Adipocyte (in vitro differentiated cells): ENCODE data around the gene TRAPPC2.

ENCODE experiments used
- DNase-seq: peaks from one replicate; pipeline ENCODE4 v3.0.0-alpha.2; 2015; ENCODE audit warnings: low read depth
- H3K27me3 ChIP-seq: replicated peaks from 2 replicates; pipeline ENCODE4 v1.7.0; 2013; ENCODE audit warnings: mild to moderate bottlenecking, low read length, moderate library complexity; ENCODE audit not compliant: control insufficient read depth, insufficient read depth
- H3K36me3 ChIP-seq: 2 replicates; pipeline ENCODE4 v1.7.0; 2013; ENCODE audit warnings: low read length, mild to moderate bottlenecking, moderate library complexity; ENCODE audit not compliant: control insufficient read depth, insufficient read depth, severe bottlenecking
- H3K4me1 ChIP-seq: 2 replicates; pipeline ENCODE4 v1.7.0; 2013; ENCODE audit warnings: mild to moderate bottlenecking, low read length, moderate library complexity; ENCODE audit not compliant: control insufficient read depth, insufficient read depth
- H3K4me3 ChIP-seq: 2 replicates; pipeline ENCODE4 v1.7.0; 2013; ENCODE audit warnings: mild to moderate bottlenecking, low read length, moderate library complexity
- H3K9ac ChIP-seq: 2 replicates; pipeline ENCODE4 v1.7.0; 2013; ENCODE audit warnings: mild to moderate bottlenecking, low read length, moderate library complexity
- H3K9me3 ChIP-seq: 2 replicates; pipeline ENCODE4 v1.7.0; 2013; ENCODE audit warnings: mild to moderate bottlenecking, low read length, moderate library complexity; ENCODE audit not compliant: control insufficient read depth

The TRAPPC2 gene

DNA sequence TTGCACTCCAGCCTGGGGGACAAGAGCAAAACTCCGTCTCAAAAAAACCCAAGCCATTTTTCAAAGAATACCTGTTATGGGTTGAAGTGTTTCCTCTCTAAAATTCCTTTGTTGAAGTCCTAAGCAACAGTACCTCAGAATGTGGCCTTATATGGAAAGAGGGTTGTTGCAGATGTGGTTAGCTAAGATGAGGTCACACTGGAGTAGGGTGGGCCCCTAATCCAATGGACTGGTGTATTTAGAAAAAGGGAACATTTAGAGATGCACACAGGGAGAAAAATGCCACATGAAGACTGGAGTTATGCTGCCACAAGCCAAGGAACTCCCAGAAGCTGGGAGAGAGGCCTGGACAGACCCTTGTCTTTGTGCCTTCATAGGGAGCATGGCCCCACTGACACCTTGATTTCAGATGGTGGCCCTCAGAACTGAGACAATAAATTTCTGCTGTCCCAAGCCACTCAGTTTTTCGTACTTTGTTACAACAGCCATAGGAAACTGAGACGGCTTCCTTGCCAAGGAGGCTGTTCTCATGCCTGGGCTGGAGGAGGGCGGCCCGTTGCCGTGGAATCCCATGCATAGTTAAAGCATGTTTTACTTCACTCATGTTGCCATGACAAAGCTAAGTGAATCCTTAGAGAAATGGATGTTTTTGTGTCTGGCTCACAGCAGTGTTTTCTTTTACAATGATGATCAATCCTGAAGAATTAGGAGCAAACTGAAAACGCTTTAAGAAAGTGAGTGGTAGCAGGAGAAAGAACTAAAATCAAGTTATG is 16.5 kb downstream of the TRAPPC2 start:
- no peak overlapping the region for H3K4me3 ChIP-seq
- H3K27me3 ChIP-seq = no peaks in the 10 kb centered on the region
- no peak overlapping the region for H3K9ac ChIP-seq
- peaks cover 38% of the 10 kb centered on the region for H3K36me3 ChIP-seq
- peaks cover 21% of the 10 kb centered on the region for H3K4me1 ChIP-seq
- peak; percentile 73 for DNase-seq
- H3K9me3 ChIP-seq = no peaks in the 10 kb centered on the region

DNA sequence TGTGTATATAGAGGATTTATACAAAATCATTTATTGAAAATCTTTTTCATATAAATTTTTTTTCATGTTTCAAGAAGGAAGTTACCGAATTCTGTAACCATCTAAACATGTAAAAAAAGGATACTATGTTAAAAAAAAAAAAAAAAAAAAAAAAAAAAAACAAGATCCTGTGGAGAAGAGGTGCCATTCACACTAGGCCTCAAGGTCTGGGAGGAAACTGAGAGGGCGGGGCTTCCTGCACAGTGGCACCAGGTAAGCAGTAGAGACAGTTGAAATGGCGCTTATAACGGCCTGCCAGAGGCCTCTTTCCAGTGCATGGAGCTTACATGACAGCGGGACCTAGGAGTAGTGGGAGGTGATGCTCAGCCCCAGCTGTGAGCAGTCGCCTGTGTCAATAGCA is 17.5 kb downstream of the TRAPPC2 start:
- Histone ChIP-seq H3K9ac (no peak overlapping the region), H3K27me3 (no peaks in the 10 kb centered on the region), H3K4me1 (peaks cover 20% of the 10 kb centered on the region), H3K36me3 (peaks cover 46% of the 10 kb centered on the region), H3K9me3 (no peaks in the 10 kb centered on the region), H3K4me3 (no peak overlapping the region)
- no peak for DNase-seq

DNA sequence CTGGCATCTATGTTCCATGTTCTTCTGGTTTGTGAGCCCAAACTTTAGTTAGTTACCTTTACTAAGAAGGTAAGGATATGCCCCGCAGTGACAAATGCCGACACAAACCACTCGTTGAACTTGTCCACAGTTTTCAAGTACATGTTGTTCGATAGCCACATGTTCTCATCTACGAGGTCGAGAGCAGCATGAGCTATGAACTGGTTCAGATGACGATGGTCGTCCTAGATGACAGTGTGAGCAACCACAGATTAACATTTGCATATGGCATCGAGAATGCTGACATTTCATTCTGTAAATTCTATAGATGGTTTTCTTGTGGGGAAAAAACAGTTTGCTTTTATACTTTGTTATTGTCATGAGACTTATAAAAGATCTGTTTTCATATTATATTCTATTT is 18.0 kb downstream of the TRAPPC2 start:
- no peak for DNase-seq
- no peaks in the 10 kb centered on the region for H3K9me3 ChIP-seq
- H3K9ac ChIP-seq = no peak overlapping the region
- H3K4me1 ChIP-seq = peaks cover 16% of the 10 kb centered on the region
- H3K27me3 ChIP-seq = no peaks in the 10 kb centered on the region
- H3K36me3 ChIP-seq = peaks cover 51% of the 10 kb centered on the region
- H3K4me3 ChIP-seq = no peak overlapping the region

DNA sequence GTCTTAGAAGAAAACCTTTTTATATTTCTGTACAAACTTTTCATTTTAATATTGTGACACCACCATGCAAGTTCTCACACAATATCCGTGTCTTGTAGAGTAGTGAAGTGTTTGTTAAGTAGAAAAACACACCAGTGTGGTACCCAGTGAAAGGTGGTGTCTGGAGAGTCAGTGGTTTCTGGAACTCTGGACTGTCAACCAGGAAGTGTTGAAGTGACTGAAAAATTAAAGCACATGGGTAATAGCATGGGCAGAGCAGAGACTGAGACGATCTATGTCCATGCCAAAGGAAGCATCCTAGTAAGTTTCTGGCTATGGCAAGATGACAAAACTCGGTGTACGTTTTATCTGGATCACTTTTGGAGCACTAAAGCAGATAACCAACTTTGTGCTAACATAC is 23.3 kb downstream of the TRAPPC2 start:
- Histone ChIP-seq H3K4me1 (no peaks in the 10 kb centered on the region), H3K27me3 (no peaks in the 10 kb centered on the region), H3K9me3 (no peaks in the 10 kb centered on the region), H3K9ac (no peak overlapping the region), H3K4me3 (no peak overlapping the region), H3K36me3 (peaks cover 78% of the 10 kb centered on the region)
- no peak for DNase-seq

DNA sequence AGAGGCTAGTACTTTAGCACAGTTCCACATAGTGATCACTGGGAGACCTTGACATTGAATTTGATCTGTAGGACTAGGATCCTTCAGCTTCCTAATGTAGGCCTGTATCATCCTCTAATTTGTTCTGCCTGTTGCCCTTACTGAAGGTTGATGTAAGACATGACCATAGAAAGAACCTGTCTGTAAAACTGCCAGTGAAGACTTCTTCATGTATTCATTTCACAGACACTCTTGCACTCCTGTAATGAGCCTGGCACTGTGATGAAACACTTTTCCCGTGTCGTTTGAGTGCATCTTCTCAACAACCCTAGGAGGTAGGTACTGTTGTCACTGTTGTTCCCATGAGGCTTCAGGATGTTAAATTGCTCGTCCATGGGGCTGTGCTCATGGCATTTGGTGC is 30.8 kb downstream of the TRAPPC2 start:
- peaks cover 27% of the 10 kb centered on the region for H3K36me3 ChIP-seq
- H3K4me3 ChIP-seq = no peak overlapping the region
- H3K9ac ChIP-seq = no peak overlapping the region
- no peaks in the 10 kb centered on the region for H3K27me3 ChIP-seq
- H3K9me3 ChIP-seq = no peaks in the 10 kb centered on the region
- H3K4me1 ChIP-seq = peaks cover 15% of the 10 kb centered on the region
- no peak for DNase-seq

DNA sequence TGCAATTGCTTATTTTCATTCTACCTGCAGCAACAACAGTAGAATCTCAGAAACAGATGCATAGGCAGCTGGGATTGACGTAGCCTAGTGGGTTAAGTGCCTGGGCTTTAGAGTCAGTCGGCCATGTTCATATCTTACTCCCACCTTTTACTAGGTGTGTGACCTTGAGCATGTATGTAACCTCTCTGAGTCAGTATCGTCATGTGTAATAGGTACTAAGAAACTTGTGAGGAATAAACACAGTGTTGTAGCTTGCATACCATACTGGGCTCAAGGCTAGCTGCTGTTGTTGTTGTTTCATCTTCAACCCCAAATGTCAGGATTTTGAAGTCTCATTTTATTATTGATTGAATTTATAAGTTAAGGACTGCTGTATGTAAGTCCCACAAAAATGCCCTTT is 31.3 kb downstream of the TRAPPC2 start:
- H3K9me3 ChIP-seq = no peaks in the 10 kb centered on the region
- DNase-seq = no peak

DNA sequence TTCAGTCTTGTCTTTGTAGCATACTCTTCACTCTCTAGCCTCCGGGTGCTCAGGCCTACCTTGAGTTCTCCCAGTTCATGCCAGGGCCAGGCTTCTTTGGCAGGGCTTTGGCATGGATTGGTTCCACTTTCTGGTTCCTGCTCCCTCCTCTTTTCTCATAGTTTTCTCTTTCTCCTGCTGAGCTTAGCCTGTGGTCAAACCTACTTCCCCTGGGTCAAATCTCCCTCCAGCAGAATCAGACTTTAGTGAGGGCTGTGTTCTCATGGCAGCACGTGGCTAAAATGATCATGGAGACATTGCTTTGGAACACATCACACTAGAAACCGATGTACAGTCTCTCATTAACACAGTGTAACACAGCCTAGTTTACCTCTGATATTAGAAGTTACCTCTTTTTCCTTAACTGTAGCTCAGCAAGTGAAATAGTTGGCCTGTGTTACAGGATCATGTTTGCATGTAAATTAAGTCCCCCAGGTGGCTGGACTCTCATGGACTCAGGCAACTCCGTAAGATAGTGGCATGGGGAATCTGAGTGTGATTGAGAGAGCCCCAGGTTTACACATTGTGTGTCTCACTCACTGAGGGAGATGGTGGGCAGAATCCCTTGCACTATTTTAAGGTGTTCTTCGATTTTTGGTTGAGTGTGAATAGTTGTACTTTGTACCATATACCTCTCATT is 32.2 kb downstream of the TRAPPC2 start:
- Histone ChIP-seq H3K9ac (no peak overlapping the region), H3K4me1 (peaks cover 15% of the 10 kb centered on the region), H3K27me3 (no peaks in the 10 kb centered on the region), H3K4me3 (no peak overlapping the region), H3K36me3 (peaks cover 15% of the 10 kb centered on the region), H3K9me3 (no peaks in the 10 kb centered on the region)
- no peak for DNase-seq

More for the DNA sequence above, 31.3 kb downstream of the TRAPPC2 start:
- Histone ChIP-seq H3K9ac (no peak overlapping the region), H3K27me3 (no peaks in the 10 kb centered on the region), H3K4me3 (no peak overlapping the region), H3K36me3 (peaks cover 22% of the 10 kb centered on the region), H3K4me1 (peaks cover 15% of the 10 kb centered on the region)

DNA sequence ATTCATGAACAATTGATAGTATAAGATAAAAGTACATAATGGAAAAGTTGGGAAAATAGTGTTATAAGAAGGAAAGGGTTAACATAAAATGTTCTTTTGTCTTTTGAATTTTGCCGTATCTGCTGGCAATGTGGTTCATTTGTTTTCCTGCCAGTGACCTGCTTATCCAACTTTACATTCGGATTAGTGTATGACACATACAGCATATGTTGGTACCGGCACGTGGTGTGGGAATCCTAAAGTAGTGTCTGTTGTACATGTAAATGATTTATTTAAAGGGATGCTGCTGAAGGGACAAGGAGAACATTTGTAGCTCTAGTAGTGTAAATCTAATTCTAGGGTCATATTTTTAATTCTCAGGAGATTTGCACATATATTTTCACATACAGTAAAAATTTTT is 34.0 kb downstream of the TRAPPC2 start:
- no peaks in the 10 kb centered on the region for H3K27me3 ChIP-seq
- H3K36me3 ChIP-seq = peaks cover 1% of the 10 kb centered on the region
- H3K9me3 ChIP-seq = no peaks in the 10 kb centered on the region
- H3K4me3 ChIP-seq = no peak overlapping the region
- H3K9ac ChIP-seq = no peak overlapping the region
- DNase-seq = no peak
- peaks cover 19% of the 10 kb centered on the region for H3K4me1 ChIP-seq

DNA sequence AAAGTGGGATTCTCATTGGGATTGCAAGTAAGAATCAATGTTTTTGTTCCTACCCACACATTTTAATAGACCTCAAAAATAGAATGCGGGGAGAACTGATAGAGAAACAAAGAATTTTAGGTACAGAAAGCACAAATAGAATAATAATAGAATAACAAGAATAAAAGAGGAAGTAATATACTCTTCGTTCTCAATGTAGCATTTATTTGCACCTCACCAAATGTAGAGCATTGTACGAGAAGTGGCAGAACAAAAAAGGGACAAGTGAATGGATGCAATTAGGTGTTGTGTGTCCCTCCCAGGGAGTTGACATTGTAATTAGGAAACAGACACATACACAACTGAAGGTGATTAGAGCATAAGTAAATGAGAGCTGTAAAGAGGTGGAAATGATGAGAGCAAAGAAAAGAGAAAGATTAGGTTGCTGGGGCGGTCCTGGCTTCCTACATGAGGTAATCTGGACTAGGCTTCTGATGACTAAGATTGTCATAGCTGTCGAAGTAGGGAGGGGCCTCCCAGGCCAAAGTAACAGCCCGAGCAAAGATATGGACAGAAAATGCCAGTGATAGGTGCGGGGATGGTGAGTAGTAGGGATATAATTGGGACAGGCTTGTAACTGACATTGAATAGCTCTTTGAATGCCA is 35.1 kb downstream of the TRAPPC2 start:
- Histone ChIP-seq H3K9me3 (no peaks in the 10 kb centered on the region), H3K9ac (no peak overlapping the region), H3K4me1 (peaks cover 29% of the 10 kb centered on the region), H3K36me3 (no peaks in the 10 kb centered on the region), H3K4me3 (no peak overlapping the region), H3K27me3 (no peaks in the 10 kb centered on the region)
- peak; percentile 15 for DNase-seq

DNA sequence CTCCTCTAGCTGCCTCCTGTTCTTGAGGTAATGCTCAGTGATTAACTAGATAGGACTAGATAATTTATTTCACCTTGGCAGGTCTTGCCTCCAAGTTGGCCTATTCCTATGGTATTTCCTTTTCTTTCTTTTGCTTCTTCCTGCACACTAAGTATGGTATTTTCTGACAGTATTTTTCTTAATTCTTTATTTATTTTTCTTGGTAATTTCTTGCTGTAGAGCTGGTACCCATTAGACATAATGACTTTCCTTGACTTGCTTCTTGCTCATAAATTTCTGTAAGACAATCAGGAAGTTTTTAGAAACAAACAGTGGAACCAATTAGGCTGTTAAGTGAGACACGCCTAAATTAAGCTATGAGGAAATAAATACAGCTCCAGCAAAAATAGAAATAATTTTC is 36.0 kb downstream of the TRAPPC2 start:
- Histone ChIP-seq H3K9me3 (no peaks in the 10 kb centered on the region), H3K36me3 (no peaks in the 10 kb centered on the region), H3K27me3 (no peaks in the 10 kb centered on the region), H3K4me3 (no peak overlapping the region), H3K4me1 (peaks cover 29% of the 10 kb centered on the region), H3K9ac (no peak overlapping the region)
- DNase-seq = no peak

DNA sequence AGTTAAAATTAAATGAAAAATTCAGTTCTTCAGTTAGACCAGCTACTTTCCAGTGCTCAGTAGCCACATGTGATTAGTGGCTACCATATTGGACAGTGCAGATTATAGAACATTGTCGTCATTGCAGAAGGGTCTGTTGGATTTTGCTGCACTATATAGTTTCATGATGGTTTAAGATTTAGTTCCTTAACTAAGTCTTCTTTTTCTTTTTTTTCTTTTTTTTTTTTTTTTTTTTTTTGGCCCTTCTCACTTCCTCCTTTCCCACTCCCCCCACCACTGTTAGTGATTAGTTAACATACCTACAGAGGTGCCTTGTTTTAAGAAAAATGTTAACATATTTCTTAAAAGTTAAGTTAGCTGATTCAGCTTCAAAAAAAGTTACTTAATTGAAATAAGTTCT is 36.4 kb downstream of the TRAPPC2 start:
- H3K9me3 ChIP-seq = no peaks in the 10 kb centered on the region
- peaks cover 34% of the 10 kb centered on the region for H3K4me1 ChIP-seq
- H3K4me3 ChIP-seq = no peak overlapping the region
- H3K9ac ChIP-seq = no peak overlapping the region
- DNase-seq = no peak
- no peaks in the 10 kb centered on the region for H3K27me3 ChIP-seq
- no peaks in the 10 kb centered on the region for H3K36me3 ChIP-seq
